SK-N-SH treated with all-trans-retinoic acid at 6 μM for 48 hours (cell line): ENCODE results near the gene ADK.
"Not testable (repeated sequence)": the region's sequence is repeated elsewhere in the genome, so short reads cannot be mapped to it uniquely, and the experiment has no call there.

ENCODE experiments used
- ATAC-seq: fragments of 200-7000 bp; cut with Tn5 transposase; 3 replicates; pipeline ENCODE4 v1.9.1; 2020; ENCODE audit warnings: mild to moderate bottlenecking, moderate library complexity
- ARNTL ChIP-seq: fragments of 450-650 bp; formaldehyde crosslinking; IDR thresholded peaks from 2 replicates; pipeline ENCODE4 v1.5.0; 2020; ENCODE audit warnings: low read depth, mild to moderate bottlenecking, moderate library complexity, borderline replicate concordance
- BACH2 ChIP-seq: fragments of 250-450 bp; sonication (Bioruptor Pico); IDR thresholded peaks from 2 replicates; pipeline ENCODE4 v1.9.0; 2021; ENCODE audit warnings: mild to moderate bottlenecking, borderline replicate concordance
- CSDC2 ChIP-seq: fragments of 250-450 bp; sonication (Bioruptor Pico); IDR thresholded peaks from 2 replicates; pipeline ENCODE4 v1.5.0; 2020; ENCODE audit warnings: mild to moderate bottlenecking, moderate library complexity
- CSRNP3 ChIP-seq: fragments of 250-450 bp; sonication (Bioruptor Pico); IDR thresholded peaks from 2 replicates; pipeline ENCODE4 v1.5.1; 2021; ENCODE audit warnings: mild to moderate bottlenecking, moderate library complexity
- ESRRG ChIP-seq: fragments of 250-450 bp; sonication (Bioruptor Pico); IDR thresholded peaks from 2 replicates; pipeline ENCODE4 v1.6.1; 2021; ENCODE audit warnings: mild to moderate bottlenecking
- GLIS3 ChIP-seq: fragments of 250-450 bp; sonication (Bioruptor Pico); IDR thresholded peaks from 2 replicates; pipeline ENCODE4 v1.5.0; 2020; ENCODE audit warnings: mild to moderate bottlenecking, moderate library complexity
- ISL1 ChIP-seq: fragments of 250-450 bp; sonication (Bioruptor Pico); IDR thresholded peaks from 2 replicates; pipeline ENCODE4 v2.1.2; 2022; ENCODE audit warnings: mild to moderate bottlenecking, moderate library complexity
- OSR1 ChIP-seq: fragments of 250-450 bp; sonication (Bioruptor Pico); IDR thresholded peaks from 2 replicates; pipeline ENCODE4 v1.8.0; 2022; ENCODE audit warnings: moderate library complexity, mild to moderate bottlenecking, inconsistent platforms
- PATZ1 ChIP-seq: fragments of 250-450 bp; sonication (Bioruptor Pico); IDR thresholded peaks from 2 replicates; pipeline ENCODE4 v1.8.0; 2020; ENCODE audit warnings: mild to moderate bottlenecking, moderate library complexity, borderline replicate concordance
- PPARA ChIP-seq: fragments of 250-450 bp; sonication (Bioruptor Pico); IDR thresholded peaks from 2 replicates; pipeline ENCODE4 v1.5.0; 2020; ENCODE audit warnings: mild to moderate bottlenecking, borderline replicate concordance
- RARB ChIP-seq: fragments of 250-450 bp; sonication (Bioruptor Pico); IDR thresholded peaks from 2 replicates; pipeline ENCODE4 v1.8.0; 2021; ENCODE audit warnings: mild to moderate bottlenecking, moderate library complexity
- SNAI2 ChIP-seq: fragments of 250-450 bp; sonication (Bioruptor Pico); IDR thresholded peaks from 2 replicates; pipeline ENCODE4 v1.5.0; 2020; ENCODE audit warnings: mild to moderate bottlenecking, moderate library complexity
- TCF4 ChIP-seq: fragments of 250-450 bp; sonication (Bioruptor Pico); IDR thresholded peaks from 2 replicates; pipeline ENCODE4 v1.8.0; 2021; ENCODE audit warnings: mild to moderate bottlenecking, moderate library complexity, borderline replicate concordance
- TOX ChIP-seq: fragments of 250-450 bp; sonication (Bioruptor Pico); IDR thresholded peaks from 2 replicates; pipeline ENCODE4 v1.8.0; 2021; ENCODE audit warnings: mild to moderate bottlenecking, moderate library complexity, borderline replicate concordance
- TSHZ2 ChIP-seq: fragments of 250-450 bp; sonication (Bioruptor Pico); IDR thresholded peaks from 2 replicates; pipeline ENCODE4 v1.5.0; 2020; ENCODE audit warnings: mild to moderate bottlenecking, moderate library complexity
- ZC3H10 ChIP-seq: fragments of 250-450 bp; sonication (Bioruptor Pico); IDR thresholded peaks from 2 replicates; pipeline ENCODE4 v1.5.1; 2021; ENCODE audit warnings: mild to moderate bottlenecking, moderate library complexity
- ZFP3 ChIP-seq: fragments of 250-450 bp; sonication (Bioruptor Pico); IDR thresholded peaks from 2 replicates; pipeline ENCODE4 v1.5.0; 2020; ENCODE audit warnings: mild to moderate bottlenecking, moderate library complexity
- ZFP30 ChIP-seq: fragments of 450-650 bp; formaldehyde crosslinking; IDR thresholded peaks from 2 replicates; pipeline ENCODE4 v1.5.0; 2022; ENCODE audit warnings: mild to moderate bottlenecking, moderate library complexity
- ZNF565 ChIP-seq: fragments of 450-650 bp; formaldehyde crosslinking; conservative IDR thresholded peaks from 2 replicates; pipeline ENCODE4 v1.5.0; 2020; ENCODE audit warnings: low read depth, mild to moderate bottlenecking, moderate library complexity
- ZNF70 ChIP-seq: fragments of 450-650 bp; formaldehyde crosslinking; IDR thresholded peaks from 2 replicates; pipeline ENCODE4 v1.5.0; 2020; ENCODE audit warnings: mild to moderate bottlenecking, moderate library complexity
- ZNF8 ChIP-seq: fragments of 450-650 bp; formaldehyde crosslinking; IDR thresholded peaks from 2 replicates; pipeline ENCODE4 v1.5.0; 2020; ENCODE audit warnings: mild to moderate bottlenecking, moderate library complexity
- TF ChIP-seq, protein P1 (sequence below): fragments of 250-450 bp; sonication (Bioruptor Pico); IDR thresholded peaks from 2 replicates; pipeline ENCODE4 v1.5.1; 2020; ENCODE audit warnings: low read depth, mild to moderate bottlenecking, moderate library complexity

Gene ADK

GRCh38 chr10:74460812-74461211 lies 309.8 kb downstream of the ADK start:
- peak; percentile 74 for ATAC-seq
- TF ChIP-seq ISL1 (CRISPR knock-in tag) (peak; percentile 38; the same call in 1 of the 2 replicates), ZFP3 (CRISPR knock-in tag) (no peak)

DNA sequence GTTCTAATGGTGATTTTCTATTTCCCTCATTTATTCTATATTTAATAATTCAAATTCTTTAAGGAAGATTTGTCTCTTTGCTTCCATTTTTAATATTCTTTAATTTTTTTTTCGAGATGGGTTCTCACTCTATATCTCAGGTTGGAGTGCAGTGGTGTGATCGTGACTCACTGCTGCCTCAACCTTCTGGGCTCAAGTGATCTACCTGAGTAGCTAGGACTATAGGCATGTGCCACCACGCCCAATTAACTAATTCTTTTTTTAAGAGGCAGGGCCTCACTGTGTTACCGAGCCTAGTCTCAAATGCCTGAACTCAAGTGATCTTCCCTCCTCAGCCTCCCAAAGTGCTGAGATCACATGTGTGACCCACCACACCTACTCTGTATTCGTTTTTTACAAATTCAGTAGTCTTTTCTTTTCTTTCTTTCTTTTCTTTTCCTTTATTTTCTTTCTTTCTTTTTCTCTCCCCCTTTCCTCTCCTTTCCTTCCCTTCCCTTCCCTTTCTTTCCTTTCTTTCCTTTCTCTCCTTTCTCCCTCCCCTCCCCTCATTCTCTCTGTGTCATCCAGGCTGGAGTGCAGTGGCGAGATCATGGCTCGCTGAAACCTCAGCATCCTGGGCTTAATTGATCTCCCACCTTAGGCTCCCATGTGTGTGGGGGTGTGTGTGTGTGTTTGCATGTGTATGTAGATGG lies 323.1 kb downstream of the ADK start:
- no peak for ATAC-seq
- no peak for TF ChIP-seq ZNF565 (CRISPR knock-in tag)
- TF ChIP-seq TCF4, result no peak
- TF ChIP-seq SNAI2 (CRISPR knock-in tag), result no peak
- TF ChIP-seq PPARA, result no peak
- no peak for TF ChIP-seq CSDC2
- no peak for TF ChIP-seq ZNF8 (CRISPR knock-in tag)
- TF ChIP-seq GLIS3 (CRISPR knock-in tag), result no peak
- no peak for TF ChIP-seq ESRRG (CRISPR knock-in tag)
- TF ChIP-seq ARNTL (CRISPR knock-in tag), result no peak
- TF ChIP-seq RARB (CRISPR knock-in tag), result no peak

DNA sequence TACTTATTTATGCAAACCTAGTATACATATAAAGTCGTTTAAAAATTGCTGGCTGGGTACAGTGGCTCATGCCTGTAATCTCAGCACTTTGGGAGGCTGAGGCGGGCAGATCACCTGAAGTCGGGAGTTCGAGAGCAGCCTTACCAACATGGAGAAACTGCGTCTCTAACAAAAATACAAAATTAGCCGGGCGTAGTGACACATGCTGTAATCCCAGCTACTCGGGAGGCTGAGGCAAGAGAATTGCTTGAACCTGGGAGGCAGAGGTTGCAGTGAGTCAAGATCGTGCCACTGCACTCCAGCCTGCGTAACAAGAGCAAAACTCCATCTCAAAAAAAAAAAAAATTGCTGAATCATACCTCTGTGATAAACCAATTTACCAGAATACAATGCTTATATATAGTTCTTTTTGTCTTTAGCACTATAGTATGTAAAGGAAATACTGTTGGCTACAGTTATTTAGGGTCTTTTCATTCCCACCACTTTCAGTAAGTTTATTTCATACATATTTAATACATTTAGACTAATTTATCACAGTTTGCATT lies 325.2 kb downstream of the ADK start:
- ATAC-seq, result not testable (repeated sequence)

DNA sequence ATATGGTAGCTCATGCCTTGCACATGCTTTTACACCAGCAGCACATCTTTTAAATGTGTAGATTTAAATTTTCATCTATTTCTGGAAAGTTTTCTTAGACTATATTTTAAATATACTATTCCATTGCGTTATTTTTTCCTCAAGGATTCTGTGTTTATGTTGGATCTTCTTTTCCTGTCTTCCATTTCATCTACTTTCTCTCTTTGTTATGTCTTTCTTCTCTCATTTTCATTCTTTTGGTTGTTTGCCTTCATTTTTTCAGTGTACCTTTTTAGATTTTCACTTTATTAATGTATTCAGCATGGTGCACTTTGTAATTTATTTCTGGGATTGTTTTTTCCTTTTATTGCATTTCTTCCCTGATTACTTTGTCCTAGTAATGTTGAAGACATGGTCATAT lies 329.8 kb downstream of the ADK start:
- ATAC-seq, result no peak
- TF ChIP-seq ZFP30, result no peak
- TF ChIP-seq ZNF70, result no peak
- no peak for TF ChIP-seq TOX (CRISPR knock-in tag)
- no peak for TF ChIP-seq OSR1 (CRISPR knock-in tag)
- TF ChIP-seq ESRRG (CRISPR knock-in tag), result no peak
- no peak for TF ChIP-seq RARB (CRISPR knock-in tag)
- TF ChIP-seq CSDC2, result no peak
- no peak for TF ChIP-seq BACH2 (CRISPR knock-in tag)
- no peak for TF ChIP-seq TCF4
- TF ChIP-seq ZC3H10 (CRISPR knock-in tag), result no peak
- no peak for TF ChIP-seq PATZ1
- TF ChIP-seq SNAI2 (CRISPR knock-in tag), result no peak
- TF ChIP-seq TSHZ2 (CRISPR knock-in tag), result no peak
- TF ChIP-seq GLIS3 (CRISPR knock-in tag), result no peak
- TF ChIP-seq ARNTL (CRISPR knock-in tag), result no peak
- TF ChIP-seq ISL1 (CRISPR knock-in tag), result no peak
- no peak for TF ChIP-seq PPARA
- no peak for TF ChIP-seq ZNF8 (CRISPR knock-in tag)
- TF ChIP-seq, protein P1, sequence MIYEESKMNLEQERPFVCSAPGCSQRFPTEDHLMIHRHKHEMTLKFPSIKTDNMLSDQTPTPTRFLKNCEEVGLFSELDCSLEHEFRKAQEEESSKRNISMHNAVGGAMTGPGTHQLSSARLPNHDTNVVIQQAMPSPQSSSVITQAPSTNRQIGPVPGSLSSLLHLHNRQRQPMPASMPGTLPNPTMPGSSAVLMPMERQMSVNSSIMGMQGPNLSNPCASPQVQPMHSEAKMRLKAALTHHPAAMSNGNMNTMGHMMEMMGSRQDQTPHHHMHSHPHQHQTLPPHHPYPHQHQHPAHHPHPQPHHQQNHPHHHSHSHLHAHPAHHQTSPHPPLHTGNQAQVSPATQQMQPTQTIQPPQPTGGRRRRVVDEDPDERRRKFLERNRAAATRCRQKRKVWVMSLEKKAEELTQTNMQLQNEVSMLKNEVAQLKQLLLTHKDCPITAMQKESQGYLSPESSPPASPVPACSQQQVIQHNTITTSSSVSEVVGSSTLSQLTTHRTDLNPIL (CRISPR knock-in tag), result no peak
- no peak for TF ChIP-seq CSRNP3 (CRISPR knock-in tag)
